Activated CD8-positive, alpha-beta memory T cell treated with anti-CD3 and anti-CD28 coated beads for 24 hours (primary cell): Measurements from ENCODE around the gene CLCN6.
A peak's percentile ranks its signal among the peaks of the same experiment; 100 is the strongest.

ENCODE experiments used
- DNase-seq: peaks from one replicate; pipeline ENCODE4 v3.0.0-alpha.2; 2020

Gene CLCN6

GRCh38 chr1:11856698-11857097 lies 50.7 kb downstream of the CLCN6 start:
- DNase-seq, result no peak

- no peak for DNase-seq
These were observed 51.3 kb downstream of the CLCN6 start for GRCh38 chr1:11857164-11857851.

DNA sequence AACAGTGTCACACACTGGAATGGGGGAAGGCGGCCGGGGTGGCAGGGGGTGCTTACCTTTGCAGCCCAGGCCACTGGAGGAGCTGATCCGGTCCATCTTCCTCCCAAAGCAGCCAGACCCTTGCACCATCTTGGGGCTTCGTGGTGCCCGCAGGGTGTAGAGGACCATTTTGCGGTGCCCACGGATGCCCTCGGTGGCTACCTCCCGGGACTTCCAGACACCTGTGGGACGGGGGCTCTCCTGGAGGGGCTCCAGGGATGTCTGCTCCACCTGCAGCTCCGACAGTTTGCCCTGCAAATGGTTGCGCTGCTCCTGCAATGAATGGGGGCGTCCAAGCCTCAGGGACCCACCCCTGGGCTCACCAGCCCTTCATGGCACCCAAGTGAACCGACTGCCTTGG lies 52.2 kb downstream of the CLCN6 start:
- no peak for DNase-seq

DNA sequence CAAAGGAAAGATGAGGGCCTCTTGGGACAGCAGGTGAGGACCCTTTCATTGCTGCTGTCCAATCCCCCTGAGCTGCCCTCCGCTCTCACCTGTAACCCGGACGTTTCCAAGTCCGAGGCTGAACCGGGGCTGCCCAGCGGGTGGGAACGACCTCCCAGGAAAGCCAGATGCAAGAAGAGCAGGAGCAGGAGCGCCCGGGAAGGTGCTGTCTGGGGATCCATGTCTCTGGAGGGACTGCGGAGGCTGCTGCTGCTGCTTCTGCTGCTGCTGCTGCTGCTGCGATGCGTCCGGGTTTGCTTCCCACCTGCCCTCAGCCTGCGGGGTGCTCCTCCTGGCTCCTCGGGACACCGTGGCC lies 52.6 kb downstream of the CLCN6 start, which contains the start of gene NPPB:
NPPB (minus strand) TSS at position 333 of the 355 bp plus-strand sequence; CDS start at position 221, 112 bp downstream.
- no peak for DNase-seq

GRCh38 chr1:11858968-11859871 lies 53.2 kb downstream of the CLCN6 start:
- peak; percentile 85 for DNase-seq

DNA sequence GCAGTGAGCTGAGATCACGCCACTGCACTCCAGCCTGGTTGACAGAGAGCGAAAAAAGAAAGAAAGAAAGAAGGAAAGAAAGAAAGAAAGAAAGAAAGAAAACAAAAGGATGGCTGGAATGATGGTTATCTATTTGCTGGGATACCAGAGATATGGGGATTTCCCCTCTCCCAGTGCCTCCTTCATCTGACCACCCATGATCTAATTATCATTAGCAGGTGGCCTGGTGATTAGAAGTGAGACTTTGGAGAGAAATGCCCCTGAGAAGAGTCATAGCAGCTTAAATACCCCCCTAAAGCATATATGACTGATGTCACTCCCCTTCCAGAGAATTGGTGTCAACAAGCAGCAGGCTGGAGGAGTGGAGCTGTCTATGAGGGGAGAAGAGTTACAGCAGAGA lies 54.1 kb downstream of the CLCN6 start:
- no peak for DNase-seq

DNA sequence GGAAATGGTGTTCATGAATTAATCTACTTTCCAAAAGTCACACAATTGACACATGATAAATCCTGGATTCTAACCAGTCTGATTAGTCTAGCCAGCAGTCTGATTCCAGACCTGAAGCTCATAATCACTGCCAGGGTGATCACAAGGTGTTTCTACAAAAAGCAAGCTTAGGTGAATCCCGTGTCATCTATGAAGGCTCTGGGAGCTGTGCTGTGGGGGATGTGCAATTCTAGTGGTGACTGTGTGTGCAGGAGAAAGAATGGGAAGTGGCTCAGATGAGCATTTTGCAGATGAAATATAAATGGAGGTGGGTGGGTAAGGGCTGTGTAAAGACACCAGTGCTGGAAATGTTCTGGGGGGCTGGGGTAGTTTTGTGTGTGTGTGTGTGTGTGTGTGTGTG lies 54.6 kb downstream of the CLCN6 start:
- DNase-seq, result no peak

- no peak for DNase-seq
These were observed 56.9 kb downstream of the CLCN6 start for GRCh38 chr1:11862890-11863289.

- no peak for DNase-seq
These were observed 62.5 kb downstream of the CLCN6 start for GRCh38 chr1:11868331-11868980.

DNA sequence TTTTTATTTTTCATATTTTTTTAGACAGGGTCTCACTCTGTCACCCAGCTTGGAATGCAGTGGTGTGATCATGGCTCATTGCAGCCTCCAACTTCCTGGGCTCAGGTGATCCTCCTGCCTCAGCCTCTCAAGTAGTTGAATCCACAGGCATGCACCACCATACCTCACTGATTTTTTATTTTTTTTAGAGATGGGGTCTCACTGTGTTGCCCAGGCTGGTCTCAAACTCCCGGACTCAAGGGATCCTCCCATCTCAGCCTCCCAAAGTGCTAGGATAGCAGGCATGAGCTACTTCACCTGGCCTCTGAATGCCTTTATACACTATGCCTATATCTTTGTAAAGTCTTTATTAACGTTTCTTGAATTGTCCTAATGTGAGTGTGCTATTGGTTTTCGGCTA lies 63.1 kb downstream of the CLCN6 start:
- no peak for DNase-seq

DNA sequence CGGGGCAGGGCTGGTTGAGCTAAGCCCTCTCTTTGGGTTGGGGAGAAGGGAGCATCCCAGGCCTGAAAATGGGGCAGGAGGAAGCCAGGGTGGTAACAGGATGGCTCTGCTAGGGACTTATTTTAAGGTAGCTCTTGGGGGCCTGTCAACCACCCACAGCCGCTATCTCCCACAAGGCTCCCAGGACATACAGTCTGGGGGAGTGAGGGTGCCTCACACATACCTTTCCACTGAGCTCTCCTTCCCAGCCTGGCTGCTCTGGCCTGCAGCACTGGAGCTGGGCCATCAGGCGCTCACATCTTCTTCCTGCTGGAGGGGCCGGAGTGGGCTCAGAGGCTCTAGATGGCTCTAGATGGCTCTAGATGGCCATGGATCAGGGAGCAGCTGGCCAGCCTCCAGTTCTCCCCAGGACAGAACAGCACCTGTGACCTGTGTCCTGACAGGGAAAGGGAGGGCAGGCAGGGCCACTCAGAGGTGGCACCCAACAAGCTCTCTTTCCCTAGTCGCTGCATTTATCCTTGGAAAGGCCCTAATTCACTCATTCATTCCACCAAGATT lies 63.7 kb downstream of the CLCN6 start:
- DNase-seq, result no peak

- DNase-seq, result no peak
These were observed 66.6 kb downstream of the CLCN6 start for GRCh38 chr1:11872545-11872944.

DNA sequence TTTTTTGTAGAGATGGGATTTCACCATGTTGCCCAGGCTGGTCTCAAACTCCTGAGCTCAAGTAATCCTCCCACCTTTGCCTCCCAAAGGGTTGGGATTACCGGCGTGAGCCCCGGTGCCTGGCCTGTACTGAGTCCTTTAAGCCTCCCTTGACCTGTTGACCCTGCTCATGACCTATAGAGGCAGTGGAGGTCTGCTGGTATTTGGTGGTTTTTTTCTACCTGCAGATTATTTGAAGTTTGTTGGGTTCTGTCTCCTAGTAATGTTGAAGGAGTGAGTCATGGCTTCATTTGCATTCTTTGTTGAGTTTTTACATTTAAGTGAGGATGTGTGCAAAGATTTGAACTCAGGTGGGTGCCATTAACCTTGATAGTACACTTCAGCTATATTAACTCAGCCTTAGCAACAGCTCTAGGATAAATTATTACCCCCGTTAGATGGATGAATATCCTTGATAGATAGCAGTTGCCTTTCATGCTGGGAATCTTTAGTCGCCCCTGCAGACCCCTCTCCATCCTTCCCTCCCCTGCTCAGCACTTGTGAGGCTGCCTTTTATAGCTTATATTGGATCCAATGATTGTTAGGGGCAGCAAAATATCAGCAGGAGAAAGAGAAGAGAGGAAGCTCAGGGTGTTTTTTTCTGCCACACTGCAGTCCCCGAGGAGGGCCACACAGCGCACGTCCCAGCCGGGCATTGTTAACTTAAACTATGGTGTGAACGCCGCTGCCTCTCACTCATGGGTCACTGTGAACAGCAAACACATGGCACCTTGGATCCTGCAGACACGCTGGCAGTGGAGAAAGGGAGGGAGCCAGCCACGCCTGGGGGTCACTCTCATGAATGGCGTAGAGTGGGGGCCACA lies 67.6 kb downstream of the CLCN6 start:
- DNase-seq, result no peak

DNA sequence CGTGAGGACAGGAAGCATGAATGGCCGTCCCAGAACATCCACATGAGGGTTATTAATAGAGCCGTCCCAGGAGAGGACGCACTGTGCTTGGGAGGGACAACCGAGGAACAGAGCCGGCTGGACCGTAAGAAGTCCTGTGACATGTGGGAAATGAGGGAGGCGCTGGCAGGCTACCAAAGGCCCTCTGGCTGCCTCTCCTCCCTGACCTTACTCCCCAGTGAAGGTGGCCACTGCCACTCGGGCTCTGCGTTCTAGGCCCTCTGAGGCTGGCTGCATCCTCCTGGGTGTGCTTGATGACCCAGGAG lies 68.2 kb downstream of the CLCN6 start:
- DNase-seq, result no peak

DNA sequence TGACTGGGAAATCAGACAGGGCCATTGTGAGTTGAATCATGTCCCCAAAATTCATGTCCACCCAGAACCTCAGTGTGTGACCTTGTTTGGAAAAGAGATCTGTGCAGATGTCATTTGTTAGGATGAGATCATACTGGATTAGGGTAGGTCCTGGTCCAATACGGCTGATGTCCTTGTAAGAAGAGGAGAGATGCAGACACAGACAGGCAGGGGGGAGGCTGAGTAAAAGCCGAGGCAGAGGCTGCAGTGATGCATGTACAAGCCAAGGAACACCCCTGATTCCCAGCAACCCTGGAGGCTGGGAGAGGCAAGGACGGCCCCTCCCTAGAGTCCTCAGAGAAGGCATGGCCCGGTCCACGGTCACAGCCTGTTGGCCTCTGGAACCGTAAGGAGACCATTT lies 68.6 kb downstream of the CLCN6 start:
- no peak for DNase-seq

DNA sequence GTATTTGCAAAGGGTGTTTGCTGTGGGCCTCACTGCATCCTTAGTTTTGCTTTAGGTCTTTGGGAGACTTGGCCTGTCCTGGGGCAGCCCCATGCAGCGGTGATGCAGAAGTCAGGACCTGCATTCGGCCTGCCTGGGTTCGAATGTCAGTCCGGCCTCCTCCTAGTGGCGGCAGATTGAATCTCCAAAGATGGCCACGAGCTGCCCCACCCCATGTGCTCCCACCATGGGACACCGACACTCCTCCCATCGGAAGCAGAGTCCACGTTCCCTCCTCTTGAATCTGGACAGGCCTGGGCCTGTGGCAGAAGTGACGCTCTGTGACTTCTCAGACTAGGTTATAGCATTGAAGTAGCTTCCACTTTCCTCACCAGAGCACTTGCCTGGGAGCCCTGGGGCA lies 69.1 kb downstream of the CLCN6 start:
- DNase-seq, result no peak

DNA sequence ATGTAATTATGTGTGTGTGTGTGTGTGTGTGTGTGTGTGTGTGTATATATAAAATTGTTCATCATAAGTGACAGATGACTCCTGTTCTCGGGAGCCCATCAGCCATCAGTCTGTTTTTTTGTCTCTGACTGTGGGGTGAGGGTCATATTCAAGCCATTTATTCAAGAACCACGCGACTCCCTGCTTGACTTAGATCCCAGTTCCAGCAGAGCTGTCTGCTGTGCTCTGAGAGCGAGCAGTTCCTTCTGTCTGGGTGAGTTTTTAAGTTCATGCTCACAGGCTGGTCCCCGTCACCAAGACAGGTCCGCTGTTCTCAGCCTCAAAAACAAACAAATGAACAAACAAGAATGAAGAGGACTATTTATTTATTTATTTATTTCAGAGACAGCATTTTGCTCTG lies 71.1 kb downstream of the CLCN6 start:
- no peak for DNase-seq

DNA sequence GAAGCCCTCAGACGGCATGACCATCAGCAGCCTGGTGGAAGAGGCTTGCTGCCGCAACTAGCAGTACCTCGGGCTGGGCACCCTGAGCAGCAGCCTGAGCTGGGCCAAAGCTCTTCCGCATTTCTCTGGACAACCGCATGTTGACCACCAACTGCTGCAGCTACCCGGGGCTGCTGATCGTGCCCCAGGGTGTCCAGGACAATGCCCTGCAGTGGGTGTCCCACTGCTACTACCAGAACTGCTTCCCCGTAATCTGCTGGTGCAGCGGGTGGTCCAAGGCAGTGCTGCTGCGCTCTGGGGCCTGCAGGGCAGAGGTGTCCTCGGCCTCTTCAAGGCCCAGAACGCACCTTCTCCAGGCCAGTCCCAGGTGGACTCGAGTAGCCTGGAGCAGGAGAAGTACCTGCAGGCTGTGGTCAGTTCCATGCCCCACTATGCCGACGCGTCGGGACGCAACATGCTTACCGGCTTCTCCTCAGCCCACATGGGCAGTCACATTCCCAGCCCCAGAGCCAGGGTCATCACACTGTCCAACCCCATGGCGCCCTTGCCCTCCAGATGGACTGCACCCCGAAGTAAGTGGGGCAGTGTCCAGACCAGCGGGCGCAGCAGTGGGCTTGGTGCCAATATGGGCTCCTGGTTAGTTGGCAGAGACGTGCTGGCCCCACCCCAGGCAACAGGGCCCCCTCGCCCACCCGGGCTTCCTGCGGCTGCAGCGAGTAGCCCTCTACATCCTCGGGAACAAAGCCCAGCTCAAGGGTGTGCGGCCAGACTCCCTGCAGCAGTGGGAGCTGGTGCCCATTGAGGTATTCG lies 72.3 kb downstream of the CLCN6 start:
- no peak for DNase-seq

- DNase-seq, result no peak
These were observed 72.8 kb downstream of the CLCN6 start for GRCh38 chr1:11878891-11879190.

- DNase-seq, result no peak
These were observed 73.6 kb downstream of the CLCN6 start for GRCh38 chr1:11879311-11880180.

DNA sequence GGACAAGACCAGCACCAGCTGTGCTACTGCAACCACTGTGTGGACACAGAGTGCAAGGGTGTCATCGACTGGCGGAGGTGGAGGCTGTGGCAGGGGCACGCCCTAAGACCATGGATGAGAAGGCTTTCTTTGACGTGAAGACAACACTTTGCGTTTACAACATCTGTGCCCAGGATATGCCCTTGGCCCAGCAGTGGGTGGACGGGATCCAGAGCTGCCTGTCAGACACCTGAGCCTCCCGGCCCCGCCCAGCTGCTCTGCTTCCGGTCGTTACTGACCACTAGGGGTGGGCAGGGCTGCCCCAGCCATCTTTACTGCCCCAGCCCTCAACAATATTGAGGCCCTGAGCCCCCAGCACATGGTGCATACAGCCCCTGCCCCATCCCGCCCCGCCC lies 74.2 kb downstream of the CLCN6 start:
- DNase-seq, result no peak
